HepG2 (cell line): ENCODE data around the gene ARMC5. TPM values are rescaled to one million over a fixed set of nuclear protein-coding genes. Genes with fewer than 3 reads are reported as not detected.

Source experiments
- CBX2 ChIP-seq, 2 experiments: fragments of 200-600 bp in 1 of 2; sonication (generic); formaldehyde crosslinking in 1 of 2; IDR thresholded peaks; 2 replicates each; pipeline versions ENCODE4 v1.7.0 to v1.8.1; 2018 to 2022; ENCODE audit warnings: low read depth in 2 of 2, low read length in 1 of 2, mild to moderate bottlenecking in 1 of 2, missing genetic modification reagents in 1 of 2
- GATA4 ChIP-seq: sonication (generic); IDR thresholded peaks from 2 replicates; pipeline ENCODE4 v1.6.1; 2016; ENCODE audit warnings: antibody characterized with exemption, low read depth, borderline replicate concordance
- PCBP1 ChIP-seq: fragments of 200-400 bp; formaldehyde crosslinking; IDR thresholded peaks from 2 replicates; pipeline ENCODE4 v1.6.1; 2017; ENCODE audit warnings: mild to moderate bottlenecking, low read depth, low read length, borderline replicate concordance
- RBAK ChIP-seq: sonication (generic); formaldehyde crosslinking; IDR thresholded peaks from 2 replicates; pipeline ENCODE4 v1.5.1; 2020; ENCODE audit warnings: mild to moderate bottlenecking, missing genetic modification reagents
- RORA ChIP-seq: sonication (generic); formaldehyde crosslinking; IDR thresholded peaks from 2 replicates; pipeline ENCODE4 v1.5.0; 2020; ENCODE audit warnings: mild to moderate bottlenecking, missing genetic modification reagents, moderate library complexity
- THYN1 ChIP-seq: sonication (generic); formaldehyde crosslinking; IDR thresholded peaks from 2 replicates; pipeline ENCODE4 v1.8.1; 2023; ENCODE audit warnings: low read depth, mild to moderate bottlenecking, moderate library complexity, missing genetic modification reagents, borderline replicate concordance
- ZNF546 ChIP-seq: sonication (generic); formaldehyde crosslinking; conservative IDR thresholded peaks from 2 replicates; pipeline ENCODE4 v1.8.1; 2023; ENCODE audit warnings: mild to moderate bottlenecking, missing genetic modification reagents
- ZNF563 ChIP-seq: sonication (generic); formaldehyde crosslinking; IDR thresholded peaks from 2 replicates; pipeline ENCODE4 v1.8.0; 2022; ENCODE audit warnings: mild to moderate bottlenecking, moderate library complexity, missing genetic modification reagents
- ZNF567 ChIP-seq: sonication (generic); formaldehyde crosslinking; IDR thresholded peaks from 2 replicates; pipeline ENCODE4 v1.8.1; 2023; ENCODE audit warnings: mild to moderate bottlenecking, missing genetic modification reagents, borderline replicate concordance
- polyA plus RNA-seq, 8 experiments: library from polyadenylated mRNA; depleted of rRNA in 3 of 8; stranded (reverse) in 7 of 8; unstranded in 1 of 8; fragments of >200 nt; fragmentation: Illumina TruSeq in 4 of 8; extraction: Trizol in 4 of 8; gene quantifications; 2 replicates each; pipeline versions ENCODE4 v1.2.1 to v1.2.3, GENCODE V29; 2011 to 2016; ENCODE audit warnings: low read depth in 4 of 8, missing spikeins in 1 of 8, mixed read lengths in 1 of 8; ENCODE audit not compliant: insufficient read depth in 1 of 8
- total RNA-seq, 5 experiments: library from RNA; depleted of rRNA; stranded (reverse); fragments of >200 nt; fragmentation: Illumina TruSeq; extraction: Trizol; gene quantifications; 2 replicates each; pipeline ENCODE4 v1.2.3, GENCODE V29; 2016; ENCODE audit warnings: low read depth in 1 of 5
- TF ChIP-seq, protein P1 (sequence below): sonication (generic); formaldehyde crosslinking; IDR thresholded peaks from 2 replicates; pipeline ENCODE4 v1.9.0; 2021; ENCODE audit warnings: missing genetic modification reagents, mild to moderate bottlenecking, borderline replicate concordance
- TF ChIP-seq, protein P2 (sequence below): sonication (generic); formaldehyde crosslinking; IDR thresholded peaks from 2 replicates; pipeline ENCODE4 v1.4.0; 2020; ENCODE audit warnings: mild to moderate bottlenecking, missing genetic modification reagents
- TF ChIP-seq, protein P3 (sequence below): sonication (generic); formaldehyde crosslinking; IDR thresholded peaks from 2 replicates; pipeline ENCODE4 v1.4.0; 2020; ENCODE audit warnings: missing genetic modification reagents, borderline replicate concordance
- TF ChIP-seq, protein P4 (sequence below): IDR thresholded peaks from 2 replicates; pipeline ENCODE4 v1.6.1; 2018; ENCODE audit warnings: missing genetic modification reagents
- TF ChIP-seq, protein P5 (sequence below): sonication (generic); formaldehyde crosslinking; conservative IDR thresholded peaks from 2 replicates; pipeline ENCODE4 v1.8.0; 2022; ENCODE audit warnings: missing genetic modification reagents
- TF ChIP-seq, protein P6 (sequence below): IDR thresholded peaks from 2 replicates; pipeline ENCODE4 v1.6.1; 2016; ENCODE audit warnings: low read depth, control low read depth

The ARMC5 gene
- total and polyA plus RNA-seq, 2 of the 13 experiments (the other 11 are each of a cell fraction or from before 2014, with no cell fraction given), result 10.8 to 22.3 TPM

DNA sequence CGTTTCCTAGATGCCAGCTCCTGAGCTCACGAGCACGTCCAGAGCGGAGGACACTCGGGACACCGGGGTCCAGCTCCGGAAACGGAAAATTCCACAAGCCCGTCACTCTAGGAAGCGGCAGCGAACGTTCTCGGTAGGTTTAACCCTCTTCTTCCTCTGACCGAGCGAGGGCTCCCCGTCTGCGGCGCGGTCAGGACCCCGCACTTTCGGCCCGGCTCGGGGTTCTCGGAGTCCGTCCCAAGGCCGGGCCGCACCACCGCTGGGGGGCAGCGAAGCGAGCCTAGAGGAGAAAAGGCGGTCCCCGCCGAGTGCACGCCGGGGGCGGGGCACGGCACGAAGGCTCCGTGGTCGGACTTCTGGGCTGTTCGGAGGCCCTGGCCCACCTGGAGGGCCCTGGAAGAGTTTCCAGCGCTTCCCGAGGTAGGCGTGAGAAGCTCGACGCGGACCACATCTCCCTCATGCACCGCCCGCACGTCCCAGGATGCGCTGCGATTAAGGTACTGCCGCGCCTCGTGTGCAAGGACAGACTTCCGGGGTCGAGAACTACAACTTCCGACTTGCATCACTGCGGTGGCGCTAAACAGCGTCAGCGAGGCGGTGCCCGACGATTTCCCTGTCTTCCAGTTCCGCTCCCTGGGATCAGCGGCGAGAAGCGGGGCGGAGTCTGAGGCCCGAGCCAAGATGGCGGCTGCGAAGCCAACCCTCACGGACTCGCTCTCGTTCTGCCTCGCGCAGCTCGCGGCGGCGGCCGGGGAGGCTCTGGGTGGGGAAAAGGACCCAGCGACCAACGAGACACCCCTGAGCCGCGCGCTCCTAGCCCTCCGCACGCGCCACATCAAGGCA is at the start of gene ARMC5 (continued):
- TF ChIP-seq, protein P1, sequence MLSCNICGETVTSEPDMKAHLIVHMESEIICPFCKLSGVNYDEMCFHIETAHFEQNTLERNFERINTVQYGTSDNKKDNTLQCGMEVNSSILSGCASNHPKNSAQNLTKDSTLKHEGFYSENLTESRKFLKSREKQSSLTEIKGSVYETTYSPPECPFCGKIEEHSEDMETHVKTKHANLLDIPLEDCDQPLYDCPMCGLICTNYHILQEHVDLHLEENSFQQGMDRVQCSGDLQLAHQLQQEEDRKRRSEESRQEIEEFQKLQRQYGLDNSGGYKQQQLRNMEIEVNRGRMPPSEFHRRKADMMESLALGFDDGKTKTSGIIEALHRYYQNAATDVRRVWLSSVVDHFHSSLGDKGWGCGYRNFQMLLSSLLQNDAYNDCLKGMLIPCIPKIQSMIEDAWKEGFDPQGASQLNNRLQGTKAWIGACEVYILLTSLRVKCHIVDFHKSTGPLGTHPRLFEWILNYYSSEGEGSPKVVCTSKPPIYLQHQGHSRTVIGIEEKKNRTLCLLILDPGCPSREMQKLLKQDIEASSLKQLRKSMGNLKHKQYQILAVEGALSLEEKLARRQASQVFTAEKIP (CRISPR knock-in tag), result no peak
- TF ChIP-seq PCBP1 (peak; percentile 17; the same call in 1 of the 2 replicates), CBX2 (IDR thresholded peaks at IDR 0.05; ENCODE audit: low read depth, low read length) (no peak), CBX2 (CRISPR knock-in tag; IDR thresholded peaks at IDR 0.05; ENCODE audit: low read depth) (no peak), RBAK (CRISPR knock-in tag) (no peak; the same call in 1 of the 2 replicates), THYN1 (CRISPR knock-in tag) (no peak), ZNF563 (peak; percentile 65; the same call in 1 of the 2 replicates), RORA (no peak), ZNF567 (CRISPR knock-in tag) (peak; percentile 56; the same call in 1 of the 2 replicates), GATA4 (peak; percentile 65; the same call in 1 of the 2 replicates), ZNF546 (CRISPR knock-in tag) (peak; percentile 87; the same call in 1 of the 2 replicates)
- TF ChIP-seq, protein P2, sequence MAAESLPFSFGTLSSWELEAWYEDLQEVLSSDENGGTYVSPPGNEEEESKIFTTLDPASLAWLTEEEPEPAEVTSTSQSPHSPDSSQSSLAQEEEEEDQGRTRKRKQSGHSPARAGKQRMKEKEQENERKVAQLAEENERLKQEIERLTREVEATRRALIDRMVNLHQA (CRISPR knock-in tag), result no peak
- TF ChIP-seq, protein P3, sequence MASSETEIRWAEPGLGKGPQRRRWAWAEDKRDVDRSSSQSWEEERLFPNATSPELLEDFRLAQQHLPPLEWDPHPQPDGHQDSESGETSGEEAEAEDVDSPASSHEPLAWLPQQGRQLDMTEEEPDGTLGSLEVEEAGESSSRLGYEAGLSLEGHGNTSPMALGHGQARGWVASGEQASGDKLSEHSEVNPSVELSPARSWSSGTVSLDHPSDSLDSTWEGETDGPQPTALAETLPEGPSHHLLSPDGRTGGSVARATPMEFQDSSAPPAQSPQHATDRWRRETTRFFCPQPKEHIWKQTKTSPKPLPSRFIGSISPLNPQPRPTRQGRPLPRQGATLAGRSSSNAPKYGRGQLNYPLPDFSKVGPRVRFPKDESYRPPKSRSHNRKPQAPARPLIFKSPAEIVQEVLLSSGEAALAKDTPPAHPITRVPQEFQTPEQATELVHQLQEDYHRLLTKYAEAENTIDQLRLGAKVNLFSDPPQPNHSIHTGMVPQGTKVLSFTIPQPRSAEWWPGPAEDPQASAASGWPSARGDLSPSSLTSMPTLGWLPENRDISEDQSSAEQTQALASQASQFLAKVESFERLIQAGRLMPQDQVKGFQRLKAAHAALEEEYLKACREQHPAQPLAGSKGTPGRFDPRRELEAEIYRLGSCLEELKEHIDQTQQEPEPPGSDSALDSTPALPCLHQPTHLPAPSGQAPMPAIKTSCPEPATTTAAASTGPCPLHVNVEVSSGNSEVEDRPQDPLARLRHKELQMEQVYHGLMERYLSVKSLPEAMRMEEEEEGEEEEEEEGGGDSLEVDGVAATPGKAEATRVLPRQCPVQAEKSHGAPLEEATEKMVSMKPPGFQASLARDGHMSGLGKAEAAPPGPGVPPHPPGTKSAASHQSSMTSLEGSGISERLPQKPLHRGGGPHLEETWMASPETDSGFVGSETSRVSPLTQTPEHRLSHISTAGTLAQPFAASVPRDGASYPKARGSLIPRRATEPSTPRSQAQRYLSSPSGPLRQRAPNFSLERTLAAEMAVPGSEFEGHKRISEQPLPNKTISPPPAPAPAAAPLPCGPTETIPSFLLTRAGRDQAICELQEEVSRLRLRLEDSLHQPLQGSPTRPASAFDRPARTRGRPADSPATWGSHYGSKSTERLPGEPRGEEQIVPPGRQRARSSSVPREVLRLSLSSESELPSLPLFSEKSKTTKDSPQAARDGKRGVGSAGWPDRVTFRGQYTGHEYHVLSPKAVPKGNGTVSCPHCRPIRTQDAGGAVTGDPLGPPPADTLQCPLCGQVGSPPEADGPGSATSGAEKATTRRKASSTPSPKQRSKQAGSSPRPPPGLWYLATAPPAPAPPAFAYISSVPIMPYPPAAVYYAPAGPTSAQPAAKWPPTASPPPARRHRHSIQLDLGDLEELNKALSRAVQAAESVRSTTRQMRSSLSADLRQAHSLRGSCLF (CRISPR knock-in tag), result no peak; the same call in 1 of the 2 replicates
- TF ChIP-seq, protein P4, sequence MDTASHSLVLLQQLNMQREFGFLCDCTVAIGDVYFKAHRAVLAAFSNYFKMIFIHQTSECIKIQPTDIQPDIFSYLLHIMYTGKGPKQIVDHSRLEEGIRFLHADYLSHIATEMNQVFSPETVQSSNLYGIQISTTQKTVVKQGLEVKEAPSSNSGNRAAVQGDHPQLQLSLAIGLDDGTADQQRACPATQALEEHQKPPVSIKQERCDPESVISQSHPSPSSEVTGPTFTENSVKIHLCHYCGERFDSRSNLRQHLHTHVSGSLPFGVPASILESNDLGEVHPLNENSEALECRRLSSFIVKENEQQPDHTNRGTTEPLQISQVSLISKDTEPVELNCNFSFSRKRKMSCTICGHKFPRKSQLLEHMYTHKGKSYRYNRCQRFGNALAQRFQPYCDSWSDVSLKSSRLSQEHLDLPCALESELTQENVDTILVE (CRISPR knock-in tag), result peak; percentile 64
- TF ChIP-seq, protein P5, sequence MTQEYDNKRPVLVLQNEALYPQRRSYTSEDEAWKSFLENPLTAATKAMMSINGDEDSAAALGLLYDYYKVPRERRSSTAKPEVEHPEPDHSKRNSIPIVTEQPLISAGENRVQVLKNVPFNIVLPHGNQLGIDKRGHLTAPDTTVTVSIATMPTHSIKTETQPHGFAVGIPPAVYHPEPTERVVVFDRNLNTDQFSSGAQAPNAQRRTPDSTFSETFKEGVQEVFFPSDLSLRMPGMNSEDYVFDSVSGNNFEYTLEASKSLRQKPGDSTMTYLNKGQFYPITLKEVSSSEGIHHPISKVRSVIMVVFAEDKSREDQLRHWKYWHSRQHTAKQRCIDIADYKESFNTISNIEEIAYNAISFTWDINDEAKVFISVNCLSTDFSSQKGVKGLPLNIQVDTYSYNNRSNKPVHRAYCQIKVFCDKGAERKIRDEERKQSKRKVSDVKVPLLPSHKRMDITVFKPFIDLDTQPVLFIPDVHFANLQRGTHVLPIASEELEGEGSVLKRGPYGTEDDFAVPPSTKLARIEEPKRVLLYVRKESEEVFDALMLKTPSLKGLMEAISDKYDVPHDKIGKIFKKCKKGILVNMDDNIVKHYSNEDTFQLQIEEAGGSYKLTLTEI (CRISPR knock-in tag), result no peak
- TF ChIP-seq, protein P6, sequence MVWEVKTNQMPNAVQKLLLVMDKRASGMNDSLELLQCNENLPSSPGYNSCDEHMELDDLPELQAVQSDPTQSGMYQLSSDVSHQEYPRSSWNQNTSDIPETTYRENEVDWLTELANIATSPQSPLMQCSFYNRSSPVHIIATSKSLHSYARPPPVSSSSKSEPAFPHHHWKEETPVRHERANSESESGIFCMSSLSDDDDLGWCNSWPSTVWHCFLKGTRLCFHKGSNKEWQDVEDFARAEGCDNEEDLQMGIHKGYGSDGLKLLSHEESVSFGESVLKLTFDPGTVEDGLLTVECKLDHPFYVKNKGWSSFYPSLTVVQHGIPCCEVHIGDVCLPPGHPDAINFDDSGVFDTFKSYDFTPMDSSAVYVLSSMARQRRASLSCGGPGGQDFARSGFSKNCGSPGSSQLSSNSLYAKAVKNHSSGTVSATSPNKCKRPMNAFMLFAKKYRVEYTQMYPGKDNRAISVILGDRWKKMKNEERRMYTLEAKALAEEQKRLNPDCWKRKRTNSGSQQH (CRISPR knock-in tag), result 0 out of 2 replicates have a peak, but pooled peaks have one; percentile 76
